HFF-Myc (cell line): Measurements from ENCODE around the gene KLRF1.
"Not testable (repeated sequence)": the region's sequence is repeated elsewhere in the genome, so short reads cannot be mapped to it uniquely, and the experiment has no call there.

Experiments used
- DNase-seq: peaks from one replicate; pipeline ENCODE4 v3.0.0-alpha.2; 2011; ENCODE audit warnings: low read depth; ENCODE audit errors: extremely low read depth
- H3K4me3 ChIP-seq: replicated peaks from 2 replicates; pipeline ENCODE4 v1.5.1; 2011; ENCODE audit warnings: low read depth, mild to moderate bottlenecking, control low read depth, low read length
- TF ChIP-seq, protein P1 (sequence below): IDR thresholded peaks from 2 replicates; pipeline ENCODE4 v1.5.1; 2012; ENCODE audit warnings: mild to moderate bottlenecking, low read depth, low read length, control low read depth; ENCODE audit errors: missing control alignments

KLRF1 gene

DNA sequence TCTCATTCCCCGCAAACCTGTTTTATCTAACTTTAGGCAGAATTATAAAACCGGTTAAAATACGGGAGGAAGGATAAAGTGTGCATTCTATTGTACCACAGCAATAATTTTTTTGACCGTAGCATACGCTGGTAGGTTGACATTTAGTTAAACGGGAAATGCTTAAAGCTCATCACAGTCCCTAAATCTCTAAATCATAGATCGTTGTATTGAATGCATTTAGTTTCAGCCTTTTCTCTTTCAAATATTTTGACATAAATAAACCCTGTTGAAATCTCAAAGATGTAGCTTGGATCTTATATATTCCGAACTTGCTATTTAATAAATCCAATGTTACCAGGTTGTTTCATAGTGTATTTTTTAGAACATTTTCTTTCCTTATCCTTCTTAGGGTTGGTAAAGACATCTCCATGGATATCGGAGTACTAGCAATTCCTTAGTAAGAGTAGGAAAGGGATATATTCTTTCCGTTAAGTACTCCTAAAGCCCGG is 41.1 kb downstream of the KLRF1 start:
- TF ChIP-seq, protein P1, sequence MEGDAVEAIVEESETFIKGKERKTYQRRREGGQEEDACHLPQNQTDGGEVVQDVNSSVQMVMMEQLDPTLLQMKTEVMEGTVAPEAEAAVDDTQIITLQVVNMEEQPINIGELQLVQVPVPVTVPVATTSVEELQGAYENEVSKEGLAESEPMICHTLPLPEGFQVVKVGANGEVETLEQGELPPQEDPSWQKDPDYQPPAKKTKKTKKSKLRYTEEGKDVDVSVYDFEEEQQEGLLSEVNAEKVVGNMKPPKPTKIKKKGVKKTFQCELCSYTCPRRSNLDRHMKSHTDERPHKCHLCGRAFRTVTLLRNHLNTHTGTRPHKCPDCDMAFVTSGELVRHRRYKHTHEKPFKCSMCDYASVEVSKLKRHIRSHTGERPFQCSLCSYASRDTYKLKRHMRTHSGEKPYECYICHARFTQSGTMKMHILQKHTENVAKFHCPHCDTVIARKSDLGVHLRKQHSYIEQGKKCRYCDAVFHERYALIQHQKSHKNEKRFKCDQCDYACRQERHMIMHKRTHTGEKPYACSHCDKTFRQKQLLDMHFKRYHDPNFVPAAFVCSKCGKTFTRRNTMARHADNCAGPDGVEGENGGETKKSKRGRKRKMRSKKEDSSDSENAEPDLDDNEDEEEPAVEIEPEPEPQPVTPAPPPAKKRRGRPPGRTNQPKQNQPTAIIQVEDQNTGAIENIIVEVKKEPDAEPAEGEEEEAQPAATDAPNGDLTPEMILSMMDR: no peak
- DNase-seq: no peak
- peak overlapping the region; percentile 42; the same call in 1 of the 2 replicates for H3K4me3 ChIP-seq

DNA sequence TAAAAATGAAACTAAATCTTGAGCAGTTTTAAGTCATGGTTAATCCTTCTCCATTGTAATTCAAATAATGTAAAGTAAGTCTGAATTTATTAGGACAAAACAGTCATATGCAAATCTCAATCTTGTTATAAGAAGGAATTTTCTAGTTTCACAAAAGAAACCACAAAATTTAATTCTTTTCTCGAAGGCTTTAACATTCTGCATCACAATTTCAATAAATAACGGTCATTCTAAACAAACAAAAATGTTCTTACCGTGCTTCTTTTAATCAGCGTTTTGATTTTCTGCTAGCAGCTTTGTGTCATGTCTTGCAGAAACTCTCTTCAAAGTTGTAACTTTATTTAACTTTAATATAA is 41.6 kb downstream of the KLRF1 start:
- DNase-seq: no peak
- peak overlapping the region; percentile 42; the same call in 1 of the 2 replicates for H3K4me3 ChIP-seq
- TF ChIP-seq, protein P1: no peak

DNA sequence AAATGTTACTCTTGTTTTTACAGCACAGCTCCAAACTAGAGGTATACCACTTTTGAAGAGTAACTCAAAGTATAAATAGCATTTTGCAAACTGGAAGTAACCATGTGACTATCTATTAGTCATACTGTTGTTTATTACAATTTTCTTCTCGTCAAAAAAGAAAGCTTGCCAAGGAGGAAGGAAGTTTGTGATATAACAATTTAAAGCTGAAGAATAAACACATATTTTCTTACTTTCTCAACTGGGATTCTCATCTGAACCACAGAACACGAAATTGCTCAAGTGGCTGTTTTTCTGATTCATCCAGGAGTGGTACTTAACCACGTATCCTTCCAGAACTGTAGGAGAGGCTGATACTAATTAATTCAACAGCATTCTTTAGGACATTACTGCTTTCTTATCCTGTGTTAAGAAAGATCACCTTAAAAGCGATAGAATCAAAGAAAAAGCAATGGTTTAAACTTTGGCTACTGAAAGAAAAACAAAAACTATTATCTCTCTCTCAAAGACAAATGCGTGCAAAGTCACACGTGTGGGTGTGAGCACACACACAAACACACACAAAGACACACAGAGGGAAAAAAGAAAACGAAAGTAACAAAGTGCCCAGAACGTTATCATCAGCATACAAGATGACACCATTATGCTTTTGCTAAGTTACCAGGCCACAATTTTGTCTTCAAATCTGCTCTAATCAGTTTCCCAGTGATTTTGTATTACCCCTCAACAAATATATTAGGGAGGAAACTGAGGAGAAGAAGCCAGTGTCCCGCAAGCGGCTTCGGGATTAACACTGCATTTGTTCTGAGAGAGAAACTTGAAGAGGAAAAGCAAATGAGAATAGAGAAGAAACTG is 42.3 kb downstream of the KLRF1 start, which contains the start of gene CLEC2B:
TSS of gene CLEC2B (minus strand) at position 48 of the 855 bp plus-strand sequence.
- DNase-seq: peak; percentile 58
- TF ChIP-seq, protein P1: no peak

DNA sequence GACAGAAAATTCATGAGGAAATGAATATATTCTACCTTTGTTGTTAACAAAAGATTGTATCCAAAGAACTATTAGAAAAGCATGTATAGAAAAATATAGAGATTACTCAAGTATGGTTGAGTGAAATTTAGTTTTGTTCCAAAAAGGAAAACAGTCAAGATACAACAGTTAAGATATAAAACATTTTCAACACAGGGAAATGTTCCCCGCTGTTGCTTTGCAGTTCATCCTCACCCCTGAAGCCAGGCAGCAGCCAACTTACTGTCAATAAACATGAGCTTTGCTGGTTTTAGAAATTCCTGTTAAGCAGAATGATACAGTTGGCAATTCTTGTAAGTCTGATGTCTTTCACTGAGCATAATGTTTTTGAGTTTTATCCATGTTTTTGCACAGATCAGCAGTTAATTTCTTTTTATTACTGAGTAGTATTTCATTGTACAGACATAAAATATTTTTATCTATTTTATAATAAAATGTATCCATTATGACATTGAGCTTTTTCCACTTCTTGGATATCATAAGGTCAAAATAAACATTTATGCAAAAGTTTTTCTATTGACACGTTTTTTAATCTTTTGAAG is 43.1 kb downstream of the KLRF1 start:
- TF ChIP-seq, protein P1: no peak
- DNase-seq: no peak
- no peak overlapping the region for H3K4me3 ChIP-seq

More for the DNA sequence above, 42.3 kb downstream of the KLRF1 start, which contains the start of gene CLEC2B:
- peak within 1 kb of the TSS; percentile 42 for H3K4me3 ChIP-seq

DNA sequence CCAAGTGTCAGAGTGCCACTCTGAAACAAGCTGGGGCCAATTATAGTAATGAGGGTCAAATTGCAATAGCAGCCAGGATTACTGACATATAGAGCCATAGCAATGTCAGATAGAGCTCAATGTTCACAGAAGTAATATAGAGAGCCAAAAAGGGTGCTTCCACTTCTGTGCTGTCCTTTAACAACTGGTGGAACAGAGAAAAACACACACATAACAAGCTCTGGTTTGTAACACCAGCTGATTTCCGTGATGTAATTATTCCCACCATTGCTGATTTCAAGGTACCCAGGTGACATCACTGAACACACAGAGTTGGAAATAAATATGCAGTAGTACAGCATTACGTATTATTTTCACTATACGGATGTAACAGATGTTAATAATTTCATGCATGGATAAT is 44.9 kb downstream of the KLRF1 start:
- no peak overlapping the region for H3K4me3 ChIP-seq
- TF ChIP-seq, protein P1: no peak
- DNase-seq: no peak

DNA sequence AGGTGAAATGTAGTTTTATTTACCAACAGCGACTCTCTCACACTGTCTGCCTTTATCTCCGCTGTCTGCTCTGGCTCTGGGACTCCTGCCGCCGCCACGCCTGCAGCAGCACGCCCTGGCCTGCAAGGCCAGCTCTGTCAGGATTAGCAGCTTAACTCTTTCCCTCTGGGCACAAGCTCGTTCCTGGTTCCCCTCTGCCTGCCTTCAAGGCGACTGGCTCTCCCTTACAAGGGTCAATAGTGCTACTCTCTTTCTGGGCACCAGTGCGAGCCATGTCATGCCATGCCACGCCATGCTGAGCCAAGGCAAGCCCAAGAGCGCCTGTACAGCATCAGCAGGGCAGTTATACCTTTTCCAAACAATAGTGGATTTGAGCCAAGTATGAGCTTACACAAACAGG is 45.5 kb downstream of the KLRF1 start:
- TF ChIP-seq, protein P1: no peak
- H3K4me3 ChIP-seq: no peak overlapping the region
- DNase-seq: no peak

DNA sequence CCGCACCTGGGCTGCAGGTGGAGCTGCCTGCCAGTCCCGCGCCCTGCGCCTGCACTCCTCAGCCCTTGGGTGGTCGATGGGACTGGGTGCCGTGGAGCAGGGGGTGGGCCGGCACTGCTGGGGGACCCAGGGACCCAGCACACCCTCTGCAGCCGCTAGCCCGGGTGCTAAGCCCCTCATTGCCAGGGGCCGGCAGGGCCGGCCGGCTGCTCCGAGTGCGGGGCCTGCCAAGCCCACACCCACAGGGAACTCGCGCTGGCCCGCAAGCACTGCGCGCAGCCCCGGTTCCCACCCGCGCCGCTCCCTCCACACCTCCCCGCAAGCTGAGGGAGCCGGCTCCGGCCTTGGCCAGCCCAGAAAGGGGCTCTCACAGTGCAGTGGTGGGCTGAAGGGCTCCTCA is 48.8 kb downstream of the KLRF1 start:
- not testable (repeated sequence) for DNase-seq, H3K4me3 ChIP-seq
